OCI-LY7 (cell line): ENCODE data around the gene ECEL1.

Experiments
- EZH2phosphoT487 ChIP-seq: fragments of 200-600 bp; sonication (generic); IDR thresholded peaks from 2 replicates; pipeline ENCODE4 v1.6.1; 2018; ENCODE audit warnings: low read depth, borderline replicate concordance, mild to moderate bottlenecking, mixed run types, antibody characterized with exemption, low read length, moderate library complexity, mixed read lengths
- TF ChIP-seq, protein P1 (sequence below): fragments of 200-600 bp; sonication (generic); conservative IDR thresholded peaks from 2 replicates; pipeline ENCODE4 v1.5.1; 2014; ENCODE audit warnings: mild to moderate bottlenecking, antibody characterized with exemption, low read length, moderate library complexity, mixed read lengths

DNA sequence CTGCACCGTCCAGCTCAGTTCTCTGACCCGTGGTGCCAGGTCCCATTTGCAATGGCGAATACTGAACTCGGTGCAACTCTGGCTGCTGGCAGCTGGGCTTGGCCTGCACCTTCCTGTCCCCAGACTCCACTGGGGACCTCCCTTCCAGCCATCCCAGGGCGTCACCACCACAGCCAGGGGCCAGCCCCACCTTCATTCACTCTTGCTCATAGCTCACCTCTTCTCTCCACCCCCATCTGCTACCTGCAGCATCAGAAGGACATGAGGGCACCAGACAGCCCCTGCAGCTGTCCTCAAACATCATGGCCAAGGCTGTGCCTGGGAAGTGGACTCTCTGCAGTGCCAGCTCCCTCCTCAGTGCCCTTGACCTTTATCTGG is 47.9 kb downstream of the ECEL1 start:
- TF ChIP-seq, protein P1, sequence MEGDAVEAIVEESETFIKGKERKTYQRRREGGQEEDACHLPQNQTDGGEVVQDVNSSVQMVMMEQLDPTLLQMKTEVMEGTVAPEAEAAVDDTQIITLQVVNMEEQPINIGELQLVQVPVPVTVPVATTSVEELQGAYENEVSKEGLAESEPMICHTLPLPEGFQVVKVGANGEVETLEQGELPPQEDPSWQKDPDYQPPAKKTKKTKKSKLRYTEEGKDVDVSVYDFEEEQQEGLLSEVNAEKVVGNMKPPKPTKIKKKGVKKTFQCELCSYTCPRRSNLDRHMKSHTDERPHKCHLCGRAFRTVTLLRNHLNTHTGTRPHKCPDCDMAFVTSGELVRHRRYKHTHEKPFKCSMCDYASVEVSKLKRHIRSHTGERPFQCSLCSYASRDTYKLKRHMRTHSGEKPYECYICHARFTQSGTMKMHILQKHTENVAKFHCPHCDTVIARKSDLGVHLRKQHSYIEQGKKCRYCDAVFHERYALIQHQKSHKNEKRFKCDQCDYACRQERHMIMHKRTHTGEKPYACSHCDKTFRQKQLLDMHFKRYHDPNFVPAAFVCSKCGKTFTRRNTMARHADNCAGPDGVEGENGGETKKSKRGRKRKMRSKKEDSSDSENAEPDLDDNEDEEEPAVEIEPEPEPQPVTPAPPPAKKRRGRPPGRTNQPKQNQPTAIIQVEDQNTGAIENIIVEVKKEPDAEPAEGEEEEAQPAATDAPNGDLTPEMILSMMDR = peak; percentile 59
- TF ChIP-seq EZH2phosphoT487 = no peak
